GM23248 (cell line): Measurements from ENCODE around the gene CACNA2D1. TPM values are rescaled to one million over a fixed set of nuclear protein-coding genes. Genes with fewer than 3 reads are reported as not detected.

Experiments used
- DNase-seq: peaks from one replicate; pipeline ENCODE4 v3.0.0-alpha.2; 2015
- H2AFZ ChIP-seq: fragments of 200-600 bp; sonication (generic); 2 replicates; pipeline ENCODE4 v1.6.1; 2016; ENCODE audit warnings: antibody characterized with exemption
- H3F3A ChIP-seq: fragments of 200-600 bp; sonication (generic); 2 replicates; pipeline ENCODE4 v1.6.1; 2016; ENCODE audit warnings: mild to moderate bottlenecking, antibody characterized with exemption, mixed run types; ENCODE audit not compliant: insufficient read depth
- H3K27ac ChIP-seq: fragments of 200-600 bp; sonication (generic); 2 replicates; pipeline ENCODE4 v1.5.1; 2016; ENCODE audit warnings: mild to moderate bottlenecking
- H3K27me3 ChIP-seq: fragments of 200-600 bp; sonication (generic); replicated peaks from 2 replicates; pipeline ENCODE4 v1.6.1; 2016; ENCODE audit warnings: mild to moderate bottlenecking; ENCODE audit not compliant: insufficient read depth
- H3K36me3 ChIP-seq: fragments of 200-600 bp; sonication (generic); 2 replicates; pipeline ENCODE4 v1.6.1; 2016; ENCODE audit warnings: low read depth, mild to moderate bottlenecking
- H3K4me1 ChIP-seq: fragments of 200-600 bp; sonication (generic); 2 replicates; pipeline ENCODE4 v1.6.1; 2016; ENCODE audit warnings: mild to moderate bottlenecking; ENCODE audit not compliant: insufficient read depth
- H3K4me2 ChIP-seq: fragments of 200-600 bp; sonication (generic); one replicate; pipeline ENCODE4 v1.6.1; 2016; ENCODE audit warnings: mild to moderate bottlenecking; ENCODE audit not compliant: unreplicated experiment
- H3K4me3 ChIP-seq: fragments of 200-600 bp; sonication (generic); 2 replicates; pipeline ENCODE4 v1.5.1; 2016; ENCODE audit warnings: mild to moderate bottlenecking
- H3K79me2 ChIP-seq: fragments of 200-600 bp; sonication (generic); 2 replicates; pipeline ENCODE4 v1.6.1; 2016; ENCODE audit warnings: mild to moderate bottlenecking; ENCODE audit not compliant: insufficient read depth
- H3K9ac ChIP-seq: fragments of 200-600 bp; sonication (generic); 2 replicates; pipeline ENCODE4 v1.6.1; 2016; ENCODE audit warnings: mild to moderate bottlenecking
- H3K9me2 ChIP-seq: fragments of 200-600 bp; sonication (generic); 2 replicates; pipeline ENCODE4 v1.6.1; 2016; ENCODE audit warnings: mixed run types, mild to moderate bottlenecking, moderate library complexity; ENCODE audit not compliant: insufficient read depth
- H3K9me3 ChIP-seq: fragments of 200-600 bp; sonication (generic); one replicate; pipeline ENCODE4 v1.6.1; 2017; ENCODE audit warnings: low read depth
- H4K20me1 ChIP-seq: fragments of 200-600 bp; sonication (generic); 2 replicates; pipeline ENCODE4 v1.6.0; 2016; ENCODE audit not compliant: insufficient read depth
- EZH2 ChIP-seq: fragments of 200-600 bp; sonication (generic); IDR thresholded peaks from 2 replicates; pipeline ENCODE4 v1.6.1; 2018; ENCODE audit warnings: antibody characterized with exemption, mild to moderate bottlenecking; ENCODE audit not compliant: insufficient read depth, poor library complexity, severe bottlenecking
- EZH2phosphoT487 ChIP-seq: fragments of 200-600 bp; sonication (generic); IDR thresholded peaks from 2 replicates; pipeline ENCODE4 v1.6.1; 2018; ENCODE audit warnings: antibody characterized with exemption, moderate library complexity, mild to moderate bottlenecking, low read depth; ENCODE audit not compliant: insufficient read depth
- WGBS, 2 experiments: methylation state at CpG; one replicate each; pipeline ENCODE4 v1.1.6; 2015 to 2017; ENCODE audit warnings: low lambda C conversion rate in 2 of 2, low coverage in 1 of 2; ENCODE audit errors: missing lambda C conversion rate in 2 of 2; 5-methylcytosine and 5-hydroxymethylcytosine counted together
- in situ Hi-C: fragments of 300-500 bp; cut with MboI; formaldehyde crosslinking; loops from 2 replicates; pipeline ENCODE4 v1.15.0; 2020
- polyA plus RNA-seq: library from polyadenylated mRNA; unstranded; fragments of >200 nt; fragmentation: Nextera tagmentation; extraction: Ambion mirVana; gene quantifications from 2 replicates; pipeline ENCODE4 v1.2.1, GENCODE V29; 2016
- total RNA-seq: library from RNA; depleted of rRNA; stranded (reverse); fragments of >200 nt; shearing (Covaris generic); gene quantifications from 2 replicates; pipeline ENCODE4 v1.2.3, GENCODE V29; 2014

The CACNA2D1 gene
- total and polyA plus RNA-seq, 2 experiments from 2014 or later = 7.7 to 21.2 TPM

- Histone ChIP-seq H3K4me2 (no peak overlapping the region), H3F3A (peaks cover 13% of the 10 kb centered on the region), H4K20me1 (no peaks in the 10 kb centered on the region), H3K4me1 (peaks cover 20% of the 10 kb centered on the region), H2AFZ (peak overlapping the region; percentile 27), H3K9ac (no peak overlapping the region), H3K27me3 (no peaks in the 10 kb centered on the region), H3K9me2 (no peaks in the 10 kb centered on the region), H3K36me3 (no peaks in the 10 kb centered on the region), H3K79me2 (no peaks in the 10 kb centered on the region), H3K4me3 (no peak overlapping the region), H3K9me3 (no peaks in the 10 kb centered on the region), H3K27ac (no peak overlapping the region)
- 36 to 44% methylated on average over 2 of the region's 2 CpGs for WGBS, 2 experiments
- in situ Hi-C loops = no loop called here
- DNase-seq = no peak
- no peak for TF ChIP-seq EZH2phosphoT487
- no peak for TF ChIP-seq EZH2
Observed at GRCh38 chr7:82360591-82361368, 82.8 kb downstream of the CACNA2D1 start.

GRCh38 chr7:82359426-82359825, 84.2 kb downstream of the CACNA2D1 start:
- Histone ChIP-seq H3F3A (peaks cover 13% of the 10 kb centered on the region), H3K9me3 (no peaks in the 10 kb centered on the region), H4K20me1 (no peaks in the 10 kb centered on the region), H3K4me3 (no peak overlapping the region), H3K79me2 (no peaks in the 10 kb centered on the region), H3K27me3 (no peaks in the 10 kb centered on the region), H2AFZ (no peak overlapping the region), H3K9me2 (no peaks in the 10 kb centered on the region), H3K27ac (no peak overlapping the region), H3K4me1 (peaks cover 20% of the 10 kb centered on the region), H3K9ac (no peak overlapping the region), H3K4me2 (no peak overlapping the region), H3K36me3 (no peaks in the 10 kb centered on the region)
- WGBS, 2 experiments = 97 to 98% methylated on average over 3 of the region's 3 CpGs
- in situ Hi-C loops = no loop called here
- TF ChIP-seq EZH2 = no peak
- TF ChIP-seq EZH2phosphoT487 = no peak
- DNase-seq = no peak

DNA sequence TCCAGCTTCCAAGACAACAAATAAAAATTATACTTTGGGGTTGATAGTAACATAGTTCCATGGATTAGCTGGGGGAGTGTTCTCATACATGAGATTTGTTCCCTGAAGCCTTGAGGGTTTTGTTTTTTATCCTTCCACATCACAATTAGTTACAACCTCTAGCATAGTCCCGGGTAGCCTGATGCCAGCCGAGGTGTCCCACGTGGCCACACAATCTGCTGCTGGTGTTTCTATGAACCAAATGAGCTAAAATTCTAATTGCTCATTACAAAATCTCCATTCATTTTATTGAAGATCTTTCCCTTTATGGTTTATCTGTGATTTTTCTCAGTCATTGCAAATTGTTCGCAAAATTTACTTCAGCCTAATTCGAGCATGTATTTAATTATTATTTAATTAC, 84.7 kb downstream of the CACNA2D1 start:
- Histone ChIP-seq H3K9me2 (no peaks in the 10 kb centered on the region), H3K4me1 (peaks cover 20% of the 10 kb centered on the region), H3K4me3 (no peak overlapping the region), H3K9me3 (no peaks in the 10 kb centered on the region), H3K79me2 (no peaks in the 10 kb centered on the region), H4K20me1 (no peaks in the 10 kb centered on the region), H3F3A (peaks cover 13% of the 10 kb centered on the region), H3K27me3 (no peaks in the 10 kb centered on the region), H3K36me3 (no peaks in the 10 kb centered on the region), H3K4me2 (no peak overlapping the region), H3K27ac (no peak overlapping the region), H3K9ac (no peak overlapping the region), H2AFZ (no peak overlapping the region)
- in situ Hi-C loops = no loop called here
- WGBS, 2 experiments = 97 to 98% methylated on average over 5 of the region's 5 CpGs
- TF ChIP-seq EZH2phosphoT487 = no peak
- no peak for TF ChIP-seq EZH2
- DNase-seq = no peak

DNA sequence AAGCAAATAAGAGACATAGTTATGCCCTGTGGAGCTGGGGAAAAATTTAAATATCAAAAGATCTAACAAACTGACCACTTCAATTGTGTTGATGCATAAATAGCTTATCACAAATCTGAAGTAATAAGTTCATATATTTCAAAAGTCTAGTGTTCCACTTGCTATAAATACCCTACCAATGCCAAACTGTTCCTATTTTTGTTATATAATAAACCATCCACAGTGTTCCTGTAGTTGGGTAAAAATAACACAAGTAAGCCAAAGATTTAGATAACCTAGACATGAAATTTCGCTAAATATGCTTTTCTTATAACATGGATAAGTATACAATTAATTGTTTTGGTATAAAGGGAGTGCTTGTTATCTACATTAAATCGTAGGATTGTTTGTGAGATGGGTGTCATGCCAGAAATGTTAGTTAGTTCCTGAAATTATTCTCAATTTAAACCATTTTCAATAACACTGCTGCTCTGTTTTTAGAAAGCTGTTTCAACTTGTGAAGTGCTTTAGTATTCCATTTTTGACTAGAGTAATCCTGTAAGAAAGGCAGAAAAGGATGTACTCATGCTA, 85.5 kb downstream of the CACNA2D1 start:
- H3K79me2 ChIP-seq = no peaks in the 10 kb centered on the region
- in situ Hi-C loops = no loop called here
- H3K4me3 ChIP-seq = no peak overlapping the region
- H2AFZ ChIP-seq = no peak overlapping the region
- H3K36me3 ChIP-seq = no peaks in the 10 kb centered on the region
- TF ChIP-seq EZH2phosphoT487 (no peak), EZH2 (no peak)
- no peaks in the 10 kb centered on the region for H3K9me3 ChIP-seq
- H3K9me2 ChIP-seq = no peaks in the 10 kb centered on the region
- H3K4me2 ChIP-seq = no peak overlapping the region
- H3K4me1 ChIP-seq = peaks cover 20% of the 10 kb centered on the region
- H3K27me3 ChIP-seq = no peaks in the 10 kb centered on the region
- WGBS, 2 experiments = 95 to 97% methylated on average over 2 of the region's 2 CpGs
- H3K27ac ChIP-seq = no peak overlapping the region
- no peak for DNase-seq
- peaks cover 13% of the 10 kb centered on the region for H3F3A ChIP-seq
- H3K9ac ChIP-seq = no peak overlapping the region
- H4K20me1 ChIP-seq = no peaks in the 10 kb centered on the region
